Brain microvascular endothelial cell (primary cell): ENCODE results near the gene GNG13.

Experiments
- DNase-seq: peaks from one replicate; pipeline ENCODE4 v3.0.0-alpha.2; 2020
- H3K27ac ChIP-seq: fragments of 250-450 bp; sonication (Bioruptor Pico); 2 replicates; pipeline ENCODE4 v1.5.1; 2020; ENCODE audit warnings: mild to moderate bottlenecking, moderate library complexity
- H3K27me3 ChIP-seq: fragments of 250-450 bp; sonication (Bioruptor Pico); replicated peaks from 2 replicates; pipeline ENCODE4 v1.5.1; 2020; ENCODE audit warnings: mild to moderate bottlenecking
- H3K36me3 ChIP-seq: fragments of 250-450 bp; sonication (Bioruptor Pico); replicated peaks from 2 replicates; pipeline ENCODE4 v1.5.1; 2020; ENCODE audit warnings: mild to moderate bottlenecking
- H3K4me3 ChIP-seq: 2 replicates; pipeline ENCODE4 v1.5.1; 2011; ENCODE audit warnings: low read depth, mild to moderate bottlenecking, control low read depth, low read length, moderate library complexity
- CTCF ChIP-seq: IDR thresholded peaks from 2 replicates; pipeline ENCODE4 v1.5.1; 2011; ENCODE audit warnings: low read depth, mild to moderate bottlenecking, moderate library complexity, low read length, control low read depth, inconsistent platforms; ENCODE audit errors: missing control alignments
- in situ Hi-C: cut with HindIII; loops from 2 replicates; pipeline ENCODE4 v1.10.0; 2017; ENCODE audit warnings: low sequenced_read_pairs, low pct_ligation_motif_present

Gene GNG13

GRCh38 chr16:768428-768827 lies 32.1 kb downstream of the GNG13 start:
- no peak for DNase-seq

DNA sequence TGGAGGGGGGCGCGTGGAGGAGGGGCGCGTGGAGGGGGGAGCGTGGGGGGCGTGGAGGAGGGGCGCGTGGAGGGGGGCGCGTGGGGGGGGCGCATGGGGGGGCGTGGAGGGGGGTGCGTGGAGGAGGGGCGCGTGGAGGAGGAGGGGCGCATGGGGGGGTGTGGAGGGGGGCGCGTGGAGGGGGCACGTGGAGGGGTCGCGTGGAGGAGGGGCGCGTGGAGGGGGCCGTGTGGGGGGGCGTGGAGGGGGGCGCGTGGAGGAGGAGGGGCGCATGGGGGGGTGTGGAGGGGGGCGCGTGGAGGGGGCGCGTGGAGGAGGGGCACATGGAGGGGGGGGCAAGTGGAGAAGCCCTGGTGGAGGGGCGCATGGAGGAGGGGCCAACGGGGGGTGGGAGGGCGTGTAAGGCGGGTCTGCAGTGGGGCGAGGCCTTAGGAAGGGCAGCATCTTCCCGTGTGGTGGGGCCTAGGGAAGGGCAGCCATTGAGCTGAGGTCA lies 32.7 kb downstream of the GNG13 start:
- Histone ChIP-seq H3K4me3 (no peak overlapping the region), H3K36me3 (no peaks in the 10 kb centered on the region), H3K27me3 (no peaks in the 10 kb centered on the region), H3K27ac (no peak overlapping the region)
- in situ Hi-C loops, result no loop called here
- DNase-seq, result no peak
- no peak for TF ChIP-seq CTCF

More at GRCh38 chr16:768428-768827, 32.1 kb downstream of the GNG13 start:
- in situ Hi-C loops, result no loop called here
- Histone ChIP-seq H3K27ac (no peak overlapping the region), H3K36me3 (no peaks in the 10 kb centered on the region), H3K27me3 (no peaks in the 10 kb centered on the region), H3K4me3 (no peak overlapping the region)
- TF ChIP-seq CTCF, result no peak

GRCh38 chr16:766820-767640 lies 33.5 kb downstream of the GNG13 start:
- no peak for DNase-seq
- Histone ChIP-seq H3K4me3 (no peak overlapping the region), H3K27me3 (no peaks in the 10 kb centered on the region), H3K36me3 (no peaks in the 10 kb centered on the region), H3K27ac (no peak overlapping the region)
- in situ Hi-C loops, result no loop called here
- TF ChIP-seq CTCF, result no peak

- H3K36me3 ChIP-seq, result no peaks in the 10 kb centered on the region
- no peak overlapping the region for H3K27ac ChIP-seq
- H3K27me3 ChIP-seq, result no peaks in the 10 kb centered on the region
- in situ Hi-C loops, result no loop called here
- no peak overlapping the region for H3K4me3 ChIP-seq
- no peak for TF ChIP-seq CTCF
- DNase-seq, result no peak
Observed at GRCh38 chr16:766008-766819, 34.3 kb downstream of the GNG13 start.

GRCh38 chr16:765488-765865 lies 35.1 kb downstream of the GNG13 start:
- H3K36me3 ChIP-seq, result no peaks in the 10 kb centered on the region
- H3K4me3 ChIP-seq, result no peak overlapping the region
- DNase-seq, result no peak
- TF ChIP-seq CTCF, result no peak
- H3K27me3 ChIP-seq, result no peaks in the 10 kb centered on the region
- in situ Hi-C loops, result no loop called here
- H3K27ac ChIP-seq, result no peak overlapping the region
